ENCODE measurements around the gene CBX8. TPM values are rescaled to one million over a fixed set of nuclear protein-coding genes. Genes with fewer than 3 reads are reported as not detected.

CBX8 gene
- total and polyA plus RNA-seq, 2 of the 13 experiments (the other 11 are each of a cell fraction or from before 2014, with no cell fraction given): 0.34 to 12.6 TPM

DNA sequence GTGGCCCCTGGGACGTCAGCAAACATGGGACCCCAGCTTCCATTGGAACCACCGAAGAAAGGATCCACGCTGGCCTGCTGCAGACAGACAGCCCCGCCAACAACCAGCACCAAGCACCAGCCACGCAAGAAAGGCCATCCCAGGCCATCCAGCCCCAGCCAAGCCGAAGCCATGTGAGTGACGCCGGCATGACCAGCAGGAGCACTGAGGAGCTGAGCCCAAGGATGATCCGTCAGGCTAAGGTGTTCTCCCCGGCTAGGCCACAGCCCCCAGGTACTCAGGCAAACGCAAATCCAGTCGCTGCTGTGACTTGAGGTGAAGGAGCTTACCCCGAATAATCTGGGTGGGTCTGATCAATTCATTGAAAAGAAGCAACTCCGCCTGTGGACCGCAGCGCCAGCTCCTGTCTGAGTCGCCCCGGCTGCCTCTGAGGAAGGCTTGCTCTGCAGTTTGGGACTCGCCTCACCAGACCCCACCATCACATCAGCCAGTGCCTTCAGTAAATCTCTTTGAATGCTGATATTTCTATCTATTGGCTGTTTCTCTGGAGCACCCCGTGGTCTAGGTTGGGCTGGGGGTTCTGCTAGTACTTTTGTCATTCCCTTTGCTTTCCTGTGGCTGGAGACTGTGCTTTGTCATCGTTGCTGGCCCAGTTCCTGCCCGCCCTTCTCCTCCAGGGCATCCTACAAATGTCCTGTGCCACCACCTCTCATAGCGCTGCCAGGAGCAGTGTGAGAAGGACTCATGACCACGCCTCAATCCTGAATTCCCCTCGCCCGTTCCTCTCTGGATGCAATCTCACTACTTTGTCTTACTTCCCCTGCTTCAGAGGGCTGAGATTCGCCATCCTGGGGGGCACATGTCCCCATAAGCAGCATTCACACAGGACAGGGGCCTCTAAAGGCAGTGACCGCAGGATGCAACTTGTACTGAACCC is 27.0 kb downstream of the CBX8 start:
- in situ Hi-C loops (cut with HindIII; ENCODE audit: extremely low pct_ligation_motif_present, low pct_unique_long_range_greater_than_20kb) (no loop called here), intact Hi-C loops (cut with micrococcal nuclease; ENCODE audit: unreplicated experiment) (no loop called here)
- DNase-seq (ENCODE audit: low spot score) (no peak), FAIRE-seq (no peak), ATAC-seq (no peak)
- ChIA-PET POLR2A (interaction anchor here (0.7 to 1.1 kb wide), 3 partner anchors 10 to 224 kb away, joined by 3 read pairs; no protein-coding TSS in a partner anchor), CTCF (ENCODE audit: low intra/inter-chr PET ratio, low total read pairs) (no interaction called here)
- Histone ChIP-seq H4K20me1 (ENCODE audit: insufficient read depth, low read length) (no peaks in the 10 kb centered on the region), H3K36me3 (replicated peaks in 1 of 2; ENCODE audit: control insufficient read depth in 1 of 2, insufficient read depth in 2 of 2, low read length in 2 of 2) (no peaks in the 10 kb centered on the region), H3K4me3 (replicated peaks in 1 of 3; ENCODE audit: insufficient read depth in 1 of 3, low read depth in 2 of 3, low read length in 3 of 3) (no peak overlapping the region), H3K79me2 (ENCODE audit: insufficient read depth, low read length) (no peaks in the 10 kb centered on the region), H3K4me2 (ENCODE audit: low read depth, low read length) (no peak overlapping the region; the same call in 1 of the 2 replicates), H3K9me3 (ENCODE audit: low read length) (no peaks in the 10 kb centered on the region; the same call in 1 of the 2 replicates), H3K4me1 (ENCODE audit: insufficient read depth, low read length) (peaks cover 38% of the 10 kb centered on the region), H3K9ac (ENCODE audit: insufficient read depth, low read depth, low read length) (no peak overlapping the region), H3K27ac (ENCODE audit: extremely low read length, insufficient read depth, low read length) (no peak overlapping the region), H2AFZ (ENCODE audit: low read length) (no peak overlapping the region), H3K27me3 (ENCODE audit: control insufficient read depth in 1 of 2, insufficient read depth in 2 of 2, low read length in 2 of 2) (peaks cover 6 to 34% of the 10 kb centered on the region in 2 experiments)
- no peak for TF ChIP-seq SP140L (CRISPR knock-in tag; IDR thresholded peaks at IDR 0.05; ENCODE audit: borderline replicate concordance)
- TF ChIP-seq SMYD3 (CRISPR knock-in tag; IDR thresholded peaks at IDR 0.05): no peak
- 49% methylated on average over 17 of the region's 28 CpGs for WGBS (ENCODE audit: low lambda C conversion rate)
- BruUV-seq (replicated peaks): no TSS peak

DNA sequence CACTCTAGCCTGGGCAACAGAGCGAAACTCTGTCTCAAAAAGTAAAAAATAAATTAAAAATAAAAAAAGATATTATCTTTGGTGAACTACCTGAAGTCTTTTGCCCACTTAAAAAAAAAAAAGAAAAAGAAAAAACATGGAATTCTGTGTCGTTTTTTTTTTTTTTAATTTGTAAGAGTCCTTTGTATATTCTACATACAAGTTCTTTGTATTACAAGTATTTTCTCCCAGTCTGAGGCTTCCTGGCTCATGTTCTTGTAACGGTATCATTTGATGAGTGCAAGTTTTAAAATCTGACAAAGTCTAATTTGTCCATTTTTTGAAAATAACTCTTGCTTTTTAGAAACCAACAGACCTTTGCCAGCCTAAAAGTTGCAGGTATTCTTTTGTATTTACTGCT is 31.2 kb downstream of the CBX8 start:
- H3K27ac ChIP-seq (ENCODE audit: extremely low read length, insufficient read depth, low read length): no peak overlapping the region
- FAIRE-seq: no peak
- TF ChIP-seq ATF7 (IDR thresholded peaks at IDR 0.05): no peak
- no peak for TF ChIP-seq ATF7 (CRISPR knock-in tag; IDR thresholded peaks at IDR 0.05)
- TF ChIP-seq ZNF746 (CRISPR knock-in tag; IDR thresholded peaks at IDR 0.05): no peak
- TF ChIP-seq ARNT (IDR thresholded peaks at IDR 0.05): no peak
- TF ChIP-seq ZSCAN12 (CRISPR knock-in tag; IDR thresholded peaks at IDR 0.05): no peak
- no peak for TF ChIP-seq MTF2 (CRISPR knock-in tag; IDR thresholded peaks at IDR 0.05; ENCODE audit: borderline replicate concordance)
- no peak for TF ChIP-seq SP140L (CRISPR knock-in tag; IDR thresholded peaks at IDR 0.05; ENCODE audit: borderline replicate concordance)
- TF ChIP-seq, protein P1, sequence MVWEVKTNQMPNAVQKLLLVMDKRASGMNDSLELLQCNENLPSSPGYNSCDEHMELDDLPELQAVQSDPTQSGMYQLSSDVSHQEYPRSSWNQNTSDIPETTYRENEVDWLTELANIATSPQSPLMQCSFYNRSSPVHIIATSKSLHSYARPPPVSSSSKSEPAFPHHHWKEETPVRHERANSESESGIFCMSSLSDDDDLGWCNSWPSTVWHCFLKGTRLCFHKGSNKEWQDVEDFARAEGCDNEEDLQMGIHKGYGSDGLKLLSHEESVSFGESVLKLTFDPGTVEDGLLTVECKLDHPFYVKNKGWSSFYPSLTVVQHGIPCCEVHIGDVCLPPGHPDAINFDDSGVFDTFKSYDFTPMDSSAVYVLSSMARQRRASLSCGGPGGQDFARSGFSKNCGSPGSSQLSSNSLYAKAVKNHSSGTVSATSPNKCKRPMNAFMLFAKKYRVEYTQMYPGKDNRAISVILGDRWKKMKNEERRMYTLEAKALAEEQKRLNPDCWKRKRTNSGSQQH (CRISPR knock-in tag; IDR thresholded peaks at IDR 0.05; ENCODE audit: low read depth): no peak
- no peak for TF ChIP-seq THAP11 (CRISPR knock-in tag; IDR thresholded peaks at IDR 0.05)
- no peak for TF ChIP-seq ZNF878 (CRISPR knock-in tag; IDR thresholded peaks at IDR 0.05)
- no peak for TF ChIP-seq NCOR1 (IDR thresholded peaks at IDR 0.05; ENCODE audit: borderline replicate concordance, low read length)
- TF ChIP-seq ZNF781 (CRISPR knock-in tag; IDR thresholded peaks at IDR 0.05; ENCODE audit: borderline replicate concordance, not compliant biosample characterization): no peak
- no peak for TF ChIP-seq MTF1 (CRISPR knock-in tag; IDR thresholded peaks at IDR 0.05)

More for the DNA sequence above, 31.2 kb downstream of the CBX8 start:
- H4K20me1 ChIP-seq (ENCODE audit: insufficient read depth, low read length): no peaks in the 10 kb centered on the region
- POLR2A ChIA-PET: no interaction called here
- no peak overlapping the region for H3K9ac ChIP-seq (ENCODE audit: insufficient read depth, low read depth, low read length)
- no peaks in the 10 kb centered on the region for H3K36me3 ChIP-seq (replicated peaks in 1 of 2; ENCODE audit: control insufficient read depth in 1 of 2, insufficient read depth in 2 of 2, low read length in 2 of 2)
- in situ Hi-C loops (cut with HindIII; ENCODE audit: extremely low pct_ligation_motif_present, low pct_unique_long_range_greater_than_20kb) (no loop called here), intact Hi-C loops (cut with micrococcal nuclease; ENCODE audit: unreplicated experiment) (no loop called here)
- H3K9me3 ChIP-seq (ENCODE audit: low read length): no peaks in the 10 kb centered on the region; the same call in 1 of the 2 replicates
- CTCF ChIA-PET (ENCODE audit: low intra/inter-chr PET ratio, low total read pairs): no interaction called here
- peaks cover 5 to 22% of the 10 kb centered on the region in 2 experiments for H3K27me3 ChIP-seq (ENCODE audit: control insufficient read depth in 1 of 2, insufficient read depth in 2 of 2, low read length in 2 of 2)
- H3K79me2 ChIP-seq (ENCODE audit: insufficient read depth, low read length): no peaks in the 10 kb centered on the region
- no peak overlapping the region for H3K4me3 ChIP-seq (replicated peaks in 1 of 3; ENCODE audit: insufficient read depth in 1 of 3, low read depth in 2 of 3, low read length in 3 of 3)
- peaks cover 53% of the 10 kb centered on the region for H3K4me1 ChIP-seq (ENCODE audit: insufficient read depth, low read length)
- no TSS peak for BruUV-seq (replicated peaks)
- H3K4me2 ChIP-seq (ENCODE audit: low read depth, low read length): no peak overlapping the region
- 57% methylated on average over 3 of the region's 3 CpGs for WGBS (ENCODE audit: low lambda C conversion rate)
- no peak overlapping the region for H2AFZ ChIP-seq (ENCODE audit: low read length)
- ATAC-seq: no peak
- no peak for DNase-seq (ENCODE audit: low spot score)

All from HepG2 (cell line).